Activated CD8-positive, alpha-beta memory T cell treated with anti-CD3 and anti-CD28 coated beads, Interleukin-2, amount 50 U/mL, for 1 hour (primary cell): ENCODE results near the gene ACP6.
"Not testable (repeated sequence)": the region's sequence is repeated elsewhere in the genome, so short reads cannot be mapped to it uniquely, and the experiment has no call there.

Experiments used
- DNase-seq: peaks from one replicate; pipeline ENCODE4 v3.0.0-alpha.2; 2020; ENCODE audit errors: extremely low read depth

ACP6 gene

DNA sequence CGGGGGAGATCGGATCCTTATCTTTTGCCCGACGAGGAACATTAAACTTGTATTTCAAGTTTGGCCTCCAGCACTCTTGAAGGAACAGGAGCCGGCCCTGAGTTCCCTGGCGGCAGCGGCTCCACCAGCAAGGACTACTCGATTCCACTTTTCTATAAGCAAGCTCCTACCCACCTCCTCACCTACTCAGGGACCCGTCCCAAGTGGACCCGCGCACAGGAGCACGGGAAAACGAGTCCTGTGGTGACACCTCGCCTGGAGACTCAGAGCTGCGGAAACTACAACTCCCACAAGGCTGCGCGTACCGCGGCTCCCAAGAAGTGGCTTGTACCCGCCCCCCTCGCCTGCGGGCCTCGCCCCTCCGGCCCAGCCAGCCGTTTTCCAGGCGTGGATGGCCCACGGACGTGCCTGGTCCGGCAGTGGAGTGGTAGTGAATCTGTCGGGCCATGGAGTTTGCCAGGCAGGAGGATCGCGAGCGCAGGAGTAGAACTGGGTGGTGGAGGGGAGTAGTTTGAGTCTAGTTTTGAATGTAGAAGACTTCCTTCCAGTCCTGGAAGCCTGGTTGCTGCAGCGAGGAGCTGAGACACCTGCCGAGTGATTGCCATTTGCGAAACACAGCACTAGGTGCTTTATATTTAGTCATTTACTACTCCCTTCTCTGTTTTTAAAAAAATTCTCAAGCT is at the start of gene ACP6:
Gene ACP6, minus strand, starts transcription at position 206 of the 683 bp plus-strand sequence. CDS start 476 bp downstream, outside the sequence.
- peak; percentile 56 for DNase-seq

DNA sequence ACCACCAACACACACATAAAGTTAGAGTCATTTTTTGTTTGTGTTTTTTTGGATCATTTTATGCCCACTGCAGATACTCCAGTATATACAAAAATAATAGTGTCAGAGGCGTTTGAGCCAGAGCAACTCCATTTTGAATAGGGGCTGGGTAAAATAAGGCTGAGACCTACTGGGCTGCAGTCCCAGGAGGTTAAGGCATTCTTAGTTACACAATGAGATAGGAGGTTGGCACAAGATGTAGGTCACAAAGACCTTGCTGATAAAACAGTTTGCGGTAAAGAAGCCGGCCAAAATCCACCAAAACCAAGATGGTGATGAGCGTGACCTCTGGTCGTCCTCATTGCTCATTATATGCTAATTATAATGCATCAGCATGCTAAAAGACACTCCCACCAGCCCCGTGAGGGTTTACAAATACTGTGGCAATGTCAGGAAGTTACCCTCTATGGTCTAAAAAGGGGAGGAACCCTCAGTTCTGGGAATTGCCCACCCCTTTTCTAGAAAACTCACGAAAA is 49.4 kb upstream of the ACP6 start:
- no peak for DNase-seq

- no peak for DNase-seq
Measured at GRCh38 chr1:147719029-147719698, 48.8 kb upstream of the ACP6 start.

- DNase-seq, result no peak
Measured at GRCh38 chr1:147717706-147718097, 47.4 kb upstream of the ACP6 start.

DNA sequence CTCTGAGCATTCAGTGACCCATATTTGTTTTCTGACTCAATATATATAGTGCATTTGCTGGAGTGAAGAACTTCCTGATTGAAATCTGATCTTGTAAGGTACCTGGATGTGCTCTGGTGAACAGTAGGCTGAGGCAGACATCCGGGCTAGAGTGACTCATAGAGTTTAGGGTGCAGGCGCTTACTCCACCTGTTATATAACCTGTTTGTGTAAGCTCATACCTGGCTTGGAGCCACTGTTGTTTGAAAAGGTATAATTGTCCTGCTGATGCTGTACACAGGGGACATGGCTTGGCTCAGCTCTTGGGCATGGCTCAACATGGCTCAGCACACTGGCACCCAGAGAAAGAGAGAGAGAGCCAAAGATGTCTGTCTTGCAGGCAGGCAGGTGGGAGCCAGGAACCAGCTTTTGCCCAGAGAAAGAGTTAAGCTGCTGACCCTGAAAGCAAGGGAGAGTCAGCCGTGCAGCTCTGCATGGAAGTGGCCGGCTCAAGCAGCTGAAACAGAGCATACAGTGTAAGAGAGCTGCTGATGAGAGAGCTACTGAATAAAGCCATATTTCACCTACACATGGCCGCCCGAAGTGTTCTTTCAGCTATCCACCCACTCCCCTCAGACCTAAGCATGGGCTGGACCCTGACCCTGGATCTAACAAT is 46.9 kb upstream of the ACP6 start:
- no peak for DNase-seq

GRCh38 chr1:147712605-147713004 is 42.3 kb upstream of the ACP6 start:
- DNase-seq, result no peak

DNA sequence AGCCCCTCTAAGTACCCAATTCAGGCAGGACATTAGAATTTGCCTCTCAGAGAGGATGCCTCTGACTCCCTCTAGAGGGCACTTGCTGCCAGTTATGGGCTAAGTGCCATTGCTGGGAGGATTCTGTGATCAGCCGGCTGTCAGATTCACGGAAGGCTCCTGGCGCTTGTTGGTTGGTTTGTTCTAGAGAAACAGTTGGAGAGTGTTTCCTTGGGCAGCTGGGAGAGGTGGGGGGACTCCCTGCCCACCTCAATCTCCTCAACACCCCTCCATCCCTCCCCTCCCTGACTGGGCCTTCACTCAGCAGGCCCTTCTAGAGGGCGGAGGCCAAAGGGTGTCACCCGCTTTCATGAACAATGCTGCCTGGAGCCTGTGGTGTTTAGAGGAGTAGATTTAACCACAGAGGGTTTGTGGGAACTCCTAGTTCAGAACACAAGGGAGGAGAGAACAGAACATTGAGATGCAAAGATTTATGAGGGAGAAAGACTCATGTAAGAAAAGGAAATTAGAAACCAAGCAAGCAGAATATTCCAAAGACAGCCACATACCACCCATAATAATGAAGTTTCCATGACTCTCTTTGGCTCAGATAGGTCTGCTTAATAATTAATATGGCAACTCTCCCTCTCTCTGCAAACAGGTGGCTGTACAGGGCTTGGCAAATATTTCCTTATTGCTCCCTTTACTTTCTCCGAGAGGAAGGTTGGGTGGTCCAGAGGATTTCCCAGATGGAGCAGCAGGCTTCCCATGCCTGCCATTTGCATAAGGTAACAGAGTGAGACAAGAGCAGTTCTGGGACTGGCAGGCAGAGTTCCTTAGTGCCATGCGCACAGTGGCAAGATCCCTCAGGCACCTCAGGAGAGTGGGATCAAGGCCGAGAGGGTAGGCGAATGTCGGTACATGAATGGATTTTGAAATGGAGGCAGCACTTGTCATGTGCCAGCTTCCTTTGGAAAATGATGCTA is 30.0 kb upstream of the ACP6 start:
- peak; percentile 25 for DNase-seq

DNA sequence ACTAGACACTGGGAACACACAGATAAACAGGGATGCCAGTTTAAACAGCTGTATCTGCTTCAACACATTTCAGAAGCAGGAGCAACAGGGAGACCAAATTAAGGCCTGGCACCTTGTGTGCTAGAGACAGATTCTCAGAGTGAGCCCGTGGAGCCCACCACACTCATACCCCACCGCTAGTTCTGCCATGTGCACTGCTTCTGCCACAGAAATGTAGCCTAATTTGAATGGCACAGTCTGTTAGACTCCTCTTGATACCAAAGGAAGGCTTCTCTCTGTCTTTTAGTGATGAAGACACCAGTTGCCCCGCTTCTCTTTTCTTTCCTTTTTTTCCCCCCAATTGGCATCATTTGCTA is 29.3 kb upstream of the ACP6 start:
- no peak for DNase-seq

GRCh38 chr1:147683163-147683763 is 12.9 kb upstream of the ACP6 start:
- no peak for DNase-seq

DNA sequence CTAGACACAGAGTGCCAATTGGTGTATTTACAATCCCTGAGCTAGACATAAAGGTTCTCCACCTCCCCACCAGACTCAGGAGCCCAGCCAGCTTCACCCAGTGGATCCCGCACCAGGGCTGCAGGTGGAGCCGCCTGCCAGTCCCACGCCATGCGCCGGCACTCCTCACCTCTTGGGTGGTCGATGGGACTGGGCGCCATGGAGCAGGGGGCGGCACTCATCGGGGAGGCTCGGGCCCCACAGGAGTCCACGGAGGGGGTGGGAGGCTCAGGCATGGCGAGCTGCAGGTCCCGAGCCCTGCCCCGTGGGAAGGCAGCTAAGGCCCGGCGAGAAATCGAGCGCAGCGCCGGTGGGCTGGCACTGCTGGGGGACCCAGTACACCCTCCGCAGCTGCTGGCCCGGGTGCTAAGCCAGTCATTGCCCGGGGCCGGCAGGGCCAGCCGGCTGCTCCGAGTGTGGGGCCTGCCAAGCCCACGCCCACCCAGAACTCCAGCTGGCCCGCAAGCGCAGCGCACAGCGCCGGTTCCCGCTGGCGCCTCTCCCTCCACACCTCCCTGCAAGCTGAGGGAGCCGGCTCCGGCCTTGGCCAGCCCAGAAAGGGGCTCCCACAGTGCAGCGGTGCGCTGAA is 10.4 kb upstream of the ACP6 start:
- not testable (repeated sequence) for DNase-seq

DNA sequence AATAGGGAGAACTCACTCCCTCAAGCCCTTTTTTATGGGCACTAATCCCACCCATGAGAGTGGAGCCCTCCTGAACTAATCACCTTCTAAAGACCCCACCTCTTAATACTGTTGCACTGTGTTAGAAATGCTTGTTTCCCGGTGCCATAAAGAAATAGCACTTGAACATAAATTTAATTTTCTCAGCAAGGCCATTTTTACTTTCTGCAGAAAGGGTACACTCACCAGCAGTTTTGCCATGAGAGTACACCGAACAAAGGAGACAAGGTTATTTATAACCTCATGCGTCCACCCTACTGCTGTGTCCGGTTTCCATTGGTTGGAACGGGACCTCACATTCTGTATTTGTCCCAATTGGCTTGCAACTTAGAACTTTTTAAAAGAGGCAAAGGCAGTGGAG is 7.4 kb upstream of the ACP6 start:
- DNase-seq, result not testable (repeated sequence)

DNA sequence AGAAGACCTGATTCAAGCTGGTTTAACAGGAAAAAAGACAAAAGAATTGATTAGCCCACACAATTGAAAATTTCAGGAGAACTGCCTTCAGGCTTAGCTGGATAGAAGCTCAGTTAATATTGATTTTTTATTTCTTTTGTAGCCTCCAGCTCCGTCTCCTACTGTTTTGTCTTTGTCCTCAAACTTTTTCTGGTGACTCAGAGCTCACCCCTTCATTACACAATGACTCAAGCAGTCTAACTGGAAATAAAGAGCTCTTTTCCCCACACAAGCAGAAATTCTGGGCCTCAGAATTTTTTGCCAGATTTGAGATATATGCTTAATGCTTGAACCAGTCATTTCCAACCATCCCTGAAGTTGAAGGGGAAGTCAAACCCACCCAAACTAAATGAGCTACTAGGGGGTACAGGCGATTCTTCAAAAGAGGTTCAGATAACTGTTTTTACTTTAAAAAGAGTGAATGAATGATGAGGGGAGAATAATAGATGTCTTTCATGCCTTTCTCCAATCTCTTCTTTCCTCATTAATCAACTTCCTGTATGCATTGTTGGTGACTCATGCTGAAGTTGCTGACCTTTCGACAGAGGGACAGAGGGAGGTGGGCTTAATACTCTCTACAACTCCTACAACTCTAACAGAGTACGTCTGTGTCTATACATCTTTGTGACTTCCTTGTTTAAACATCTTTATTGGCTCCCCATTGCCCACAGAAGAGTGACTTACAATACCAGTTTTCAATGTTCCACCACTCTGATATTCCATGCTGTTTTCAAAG is 6.2 kb upstream of the ACP6 start:
- no peak for DNase-seq

- no peak for DNase-seq
Measured at GRCh38 chr1:147673816-147674215, 3.5 kb upstream of the ACP6 start.

DNA sequence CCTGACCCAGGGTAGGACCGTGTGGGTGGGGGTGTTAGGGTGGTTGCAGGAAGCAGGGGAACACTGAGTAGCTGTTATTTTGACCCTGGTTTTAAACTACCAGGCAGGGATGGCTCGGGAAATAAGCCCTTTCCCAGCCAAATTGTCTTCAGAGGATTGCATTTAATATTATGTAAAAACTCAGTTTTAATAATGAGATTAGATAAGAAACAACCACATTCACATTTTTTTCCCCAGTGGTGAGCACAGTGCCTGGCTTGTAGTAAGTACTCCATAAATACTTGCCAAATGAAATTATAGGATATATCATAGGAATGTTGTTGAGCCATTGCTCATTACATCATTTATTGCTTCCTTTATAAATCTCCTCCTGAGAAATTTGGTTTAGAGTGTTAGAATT is 3.1 kb upstream of the ACP6 start:
- no peak for DNase-seq

DNA sequence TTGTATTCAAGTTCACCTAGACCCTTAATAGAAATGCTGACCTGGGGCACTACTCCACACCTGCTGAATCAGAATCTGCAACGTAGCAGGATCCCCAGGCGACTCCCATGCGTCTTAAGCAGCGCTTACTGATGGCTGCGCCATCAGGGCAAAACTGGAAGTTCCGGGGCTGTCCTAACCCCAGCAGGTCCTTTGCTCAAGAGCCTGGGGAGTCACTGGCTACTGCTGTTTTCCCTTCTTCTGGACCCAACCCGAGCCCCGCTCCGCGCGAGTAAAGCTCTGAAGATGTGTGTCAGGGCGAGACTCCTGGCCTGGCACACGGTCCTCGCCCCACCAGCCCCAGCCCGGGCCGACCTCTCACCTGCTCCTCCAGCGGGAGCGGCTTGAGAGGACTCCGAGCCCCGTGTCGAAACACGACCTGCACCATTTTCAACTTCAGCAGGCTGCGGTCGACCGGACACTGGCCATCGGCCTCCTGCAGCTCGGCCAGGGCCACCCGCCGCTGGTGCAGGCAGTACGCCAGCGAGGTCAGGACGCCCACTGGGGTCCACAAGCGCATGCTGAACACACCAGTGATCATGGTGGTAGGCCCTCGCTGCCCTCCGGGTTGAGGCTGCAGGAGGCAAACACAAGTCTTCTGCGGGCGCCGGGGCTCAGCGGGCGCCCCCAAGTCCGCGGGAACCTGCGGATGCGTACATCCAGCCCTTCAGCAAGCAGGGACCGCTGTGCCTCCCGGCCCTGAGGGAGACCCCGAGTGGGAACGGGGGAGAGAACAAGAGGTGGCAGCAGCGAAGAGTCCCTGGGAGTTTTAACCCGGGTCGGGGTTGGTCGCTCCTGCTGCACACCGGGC is 630 bp downstream of the ACP6 start:
- DNase-seq, result no peak

DNA sequence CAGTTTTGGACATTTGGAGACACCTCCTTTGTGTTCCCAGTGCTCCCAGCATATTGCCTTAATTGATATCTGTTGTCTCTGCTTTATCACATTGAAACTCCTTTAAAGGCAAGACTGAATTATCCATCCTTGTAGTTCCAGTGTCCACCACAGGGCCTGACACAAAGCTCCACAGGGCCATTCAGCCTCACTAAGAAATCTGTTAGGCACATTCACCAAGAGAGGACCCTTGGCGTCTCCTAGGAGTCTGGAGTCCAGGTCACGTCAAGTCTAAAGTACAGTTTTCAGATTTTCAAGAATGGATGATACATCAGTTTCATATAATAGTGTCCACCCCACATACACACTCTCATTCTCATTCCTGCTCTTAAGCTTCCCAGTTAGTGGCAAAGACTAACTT is 4.8 kb downstream of the ACP6 start:
- DNase-seq, result no peak

DNA sequence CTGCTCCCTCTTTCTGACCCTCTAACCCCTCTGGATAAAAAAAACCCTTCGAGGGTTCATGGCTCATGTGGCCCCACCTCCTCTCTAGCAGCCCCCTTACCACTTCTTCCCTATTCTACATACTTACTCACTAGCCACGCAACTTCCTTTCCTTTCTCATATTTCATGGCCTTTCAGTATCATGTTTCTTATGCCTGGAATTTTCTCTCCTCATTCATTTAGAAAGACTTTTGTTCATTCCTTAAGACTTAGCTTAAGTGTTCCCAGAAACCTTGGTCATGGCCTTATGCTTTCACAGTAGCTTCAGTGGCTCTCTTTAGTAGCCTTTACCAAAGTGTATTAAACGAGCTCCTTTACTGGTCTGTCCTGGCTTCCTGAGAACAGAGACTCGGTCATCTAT is 6.1 kb downstream of the ACP6 start:
- DNase-seq, result no peak

DNA sequence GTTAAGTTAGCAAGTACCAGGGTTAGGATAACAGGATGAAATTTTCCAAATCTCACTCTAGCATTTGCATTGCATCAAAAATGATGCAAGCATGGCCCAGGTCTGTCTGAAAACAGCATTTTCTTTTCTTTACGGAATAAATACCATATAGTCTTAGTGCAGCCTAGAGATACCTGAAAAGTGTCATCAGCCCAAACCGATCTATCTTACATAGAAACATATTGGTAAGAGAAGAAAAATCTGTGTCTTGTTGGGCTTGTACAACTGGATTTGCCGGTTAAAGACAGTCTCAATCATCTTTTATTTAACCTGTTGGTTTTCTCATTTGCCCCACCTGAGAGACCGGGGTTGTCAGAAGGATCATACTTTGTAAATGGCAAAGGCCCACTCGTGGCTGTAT is 15.8 kb downstream of the ACP6 start:
- no peak for DNase-seq

DNA sequence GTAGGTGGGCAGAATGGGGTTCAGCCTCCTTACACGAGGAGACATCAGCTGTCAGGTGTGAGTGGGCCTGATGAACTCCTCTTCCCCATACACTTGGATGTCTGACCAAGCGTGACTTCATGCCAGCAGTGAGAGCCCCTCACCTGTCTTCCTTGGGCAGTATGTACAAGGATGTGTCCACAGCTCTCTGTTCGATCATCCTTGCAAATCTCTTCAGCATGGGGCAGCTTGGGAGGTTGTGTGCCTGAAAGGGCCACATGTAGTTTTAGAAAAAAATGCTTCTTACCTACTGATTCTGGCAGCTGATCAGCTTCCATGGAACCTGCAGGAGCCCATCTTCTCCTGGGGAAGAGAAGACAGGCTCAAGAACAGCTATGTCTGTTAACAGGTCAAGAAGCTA is 18.0 kb downstream of the ACP6 start:
- DNase-seq, result no peak
